GM23338 (cell line): ENCODE results near the gene ZNF385B.
A peak's percentile ranks its signal among the peaks of the same experiment; 100 is the strongest.

Source experiments
- CREB1 ChIP-seq: fragments of 250-450 bp; sonication (Bioruptor Pico); IDR thresholded peaks from 2 replicates; pipeline ENCODE4 v1.5.0; 2020; ENCODE audit warnings: low read depth, mild to moderate bottlenecking, moderate library complexity
- CTCF ChIP-seq, 2 experiments: fragments of 200-600 bp in 1 of 2; sonication (generic) in 1 of 2; conservative IDR thresholded peaks; 2 replicates each; pipeline versions ENCODE4 v1.5.1 to v1.6.1; 2016 to 2017; ENCODE audit warnings: antibody characterized with exemption in 2 of 2, low read depth in 2 of 2, mild to moderate bottlenecking in 2 of 2, moderate library complexity in 1 of 2
- EZH2 ChIP-seq: fragments of 200-600 bp; sonication (generic); IDR thresholded peaks from one replicate; pipeline ENCODE4 v1.8.0; 2017; ENCODE audit warnings: antibody characterized with exemption, mild to moderate bottlenecking, low read depth; ENCODE audit not compliant: unreplicated experiment
- EZH2phosphoT487 ChIP-seq: fragments of 200-600 bp; sonication (generic); IDR thresholded peaks from one replicate; pipeline ENCODE4 v1.8.1; 2018; ENCODE audit warnings: antibody characterized with exemption; ENCODE audit not compliant: unreplicated experiment
- JUNB ChIP-seq: IDR thresholded peaks from one replicate; pipeline ENCODE4 v1.6.1; 2016; ENCODE audit warnings: antibody characterized with exemption; ENCODE audit not compliant: unreplicated experiment
- POLR2AphosphoS5 ChIP-seq: IDR thresholded peaks from 2 replicates; pipeline ENCODE4 v1.6.1; 2016; ENCODE audit warnings: antibody characterized with exemption, low read depth
- REST ChIP-seq: IDR thresholded peaks from one replicate; pipeline ENCODE4 v1.6.1; 2018; ENCODE audit warnings: antibody characterized with exemption; ENCODE audit not compliant: unreplicated experiment

- TF ChIP-seq CTCF (conservative IDR thresholded peaks at IDR 0.05; ENCODE audit: low read depth in 2 of 2) (peak; percentile 90 to 92), EZH2 (no peak), JUNB (no peak), POLR2AphosphoS5 (no peak), REST (no peak), CREB1 (no peak), EZH2phosphoT487 (no peak)
Observed at GRCh38 chr2:179422037-179422643, 439.3 kb downstream of the ZNF385B start.
